GM21423 (cell line): ENCODE data around the gene TMEM92.

Experiments
- ATAC-seq: cut with Tn5 transposase; IDR thresholded peaks from one replicate; pipeline ENCODE4 v1.9.1; 2021; ENCODE audit warnings: mild to moderate bottlenecking, moderate library complexity; ENCODE audit not compliant: unreplicated experiment

Gene TMEM92

GRCh38 chr17:50274142-50274896 is at the start of gene TMEM92:
Gene TMEM92 (plus strand): TSS chr17:50274466. CDS start chr17:50274502, 36 bp downstream.
- ATAC-seq, result no peak

DNA sequence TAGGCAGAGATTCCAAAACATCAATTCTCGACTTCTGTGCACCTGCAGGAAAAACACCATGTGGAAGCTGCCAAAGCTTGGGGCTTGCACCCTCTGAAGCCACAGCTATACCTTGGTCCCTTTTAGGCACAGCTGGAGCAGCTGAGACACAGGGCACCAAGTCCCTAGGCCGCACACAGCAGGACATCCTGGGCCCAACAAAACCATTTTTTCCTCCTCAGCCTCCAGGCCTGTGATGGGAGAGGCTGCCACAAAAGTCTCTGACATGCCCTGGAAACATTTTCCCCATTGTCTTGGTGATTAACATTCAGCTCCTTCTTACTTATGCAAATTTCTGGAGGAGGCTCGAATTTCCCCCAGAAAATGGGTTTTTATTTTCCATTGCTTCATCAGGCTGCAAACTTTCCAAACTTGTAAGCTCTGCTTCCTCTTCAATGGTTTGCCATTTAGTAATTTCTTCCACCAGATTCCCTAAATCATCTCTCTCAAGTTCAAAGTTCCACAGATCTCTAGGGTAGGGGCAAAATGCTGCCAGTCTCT is 48.5 kb upstream of the TMEM92 start:
- ATAC-seq, result no peak

GRCh38 chr17:50234581-50234980 is 39.7 kb upstream of the TMEM92 start:
- ATAC-seq, result no peak

- ATAC-seq, result no peak
Observed at GRCh38 chr17:50237901-50238300, 36.4 kb upstream of the TMEM92 start.

- ATAC-seq, result no peak
Observed at GRCh38 chr17:50238601-50239280, 35.5 kb upstream of the TMEM92 start.

GRCh38 chr17:50239937-50240336 is 34.3 kb upstream of the TMEM92 start:
- ATAC-seq, result no peak

DNA sequence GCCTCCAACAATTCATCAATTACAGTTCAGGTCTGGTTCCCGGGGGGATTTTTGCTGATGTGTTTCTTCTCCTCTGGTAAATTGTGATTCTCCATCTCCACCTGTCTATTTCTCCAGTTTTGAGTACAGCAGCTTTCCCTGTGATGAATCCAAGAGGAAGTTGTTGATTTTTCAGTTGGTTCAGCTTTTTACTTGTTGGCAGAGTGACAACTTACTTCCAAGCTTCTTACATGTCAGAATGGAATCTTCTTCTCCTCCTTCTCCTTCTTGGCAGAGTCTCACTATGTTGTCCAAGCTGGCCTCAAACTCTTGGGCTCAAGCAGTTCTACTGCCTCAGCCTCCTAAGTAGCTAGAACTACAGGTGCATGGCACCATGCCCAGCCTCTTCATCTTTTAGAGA is 33.4 kb upstream of the TMEM92 start:
- ATAC-seq, result no peak

GRCh38 chr17:50241431-50241830 is 32.8 kb upstream of the TMEM92 start:
- no peak for ATAC-seq

DNA sequence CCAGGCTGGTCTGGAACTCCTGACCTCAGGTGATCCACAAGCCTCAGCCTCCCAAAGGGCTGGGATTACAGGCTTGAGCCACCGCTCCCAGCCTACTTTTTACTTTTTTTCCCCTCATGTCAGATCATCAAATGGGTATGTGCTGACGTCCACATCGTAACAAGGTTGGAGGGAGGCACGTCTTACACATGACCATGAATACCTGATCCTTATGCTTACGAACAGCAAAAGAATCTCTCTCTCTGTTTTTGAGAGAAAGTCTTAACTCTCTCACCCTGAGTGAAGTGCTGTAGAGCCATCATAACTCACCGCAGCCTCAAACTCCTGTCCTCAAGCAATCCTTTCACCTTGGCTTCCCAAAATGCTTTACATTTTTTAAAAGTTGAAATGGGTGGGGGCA is 29.5 kb upstream of the TMEM92 start:
- no peak for ATAC-seq

GRCh38 chr17:50248255-50248654 is 26.0 kb upstream of the TMEM92 start:
- ATAC-seq, result no peak

- no peak for ATAC-seq
Observed at GRCh38 chr17:50252781-50253180, 21.5 kb upstream of the TMEM92 start.

GRCh38 chr17:50255766-50256635 is 18.3 kb upstream of the TMEM92 start:
- no peak for ATAC-seq

DNA sequence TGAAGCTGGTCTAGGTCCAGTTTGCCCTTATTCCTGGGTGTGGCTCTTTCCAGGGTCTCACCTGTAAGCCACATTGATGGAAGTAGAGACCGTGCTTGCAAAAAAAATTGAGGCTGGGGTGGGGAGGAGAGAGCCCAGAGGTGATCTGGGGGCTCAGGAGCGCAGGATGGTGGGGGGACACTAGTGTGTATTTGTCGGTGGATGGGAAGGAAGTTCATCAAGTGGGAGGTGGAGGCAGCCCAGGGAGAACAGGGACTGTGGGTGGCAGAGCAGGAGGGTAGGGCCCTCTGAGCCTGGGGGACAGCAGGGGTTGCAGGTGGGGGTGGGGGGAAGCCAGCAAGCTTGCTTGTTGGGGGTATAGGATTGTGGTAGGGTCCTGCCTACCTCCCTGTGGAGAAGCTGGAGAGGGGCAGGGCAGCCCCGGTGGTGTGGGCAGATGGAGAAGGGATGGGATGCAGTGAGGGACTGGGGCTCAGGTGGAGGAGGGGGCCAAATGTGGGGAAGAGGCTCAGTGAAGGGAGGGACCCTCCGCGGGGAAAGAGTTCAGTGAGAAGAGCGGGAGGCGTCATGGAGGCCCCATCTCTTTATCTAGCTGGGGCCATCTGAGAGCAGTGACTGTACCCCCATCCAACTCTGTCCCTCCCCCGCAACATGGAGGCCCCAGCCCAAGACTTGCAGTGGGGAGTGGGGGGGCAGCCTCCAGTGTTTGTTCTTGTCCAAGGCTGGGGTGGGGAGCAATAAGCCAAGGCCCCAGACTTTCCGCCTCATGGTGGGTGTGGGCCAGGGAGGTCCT is 17.2 kb upstream of the TMEM92 start:
- no peak for ATAC-seq

GRCh38 chr17:50257676-50258224 is 16.5 kb upstream of the TMEM92 start:
- no peak for ATAC-seq

GRCh38 chr17:50258647-50259476 is 15.4 kb upstream of the TMEM92 start:
- ATAC-seq, result no peak

DNA sequence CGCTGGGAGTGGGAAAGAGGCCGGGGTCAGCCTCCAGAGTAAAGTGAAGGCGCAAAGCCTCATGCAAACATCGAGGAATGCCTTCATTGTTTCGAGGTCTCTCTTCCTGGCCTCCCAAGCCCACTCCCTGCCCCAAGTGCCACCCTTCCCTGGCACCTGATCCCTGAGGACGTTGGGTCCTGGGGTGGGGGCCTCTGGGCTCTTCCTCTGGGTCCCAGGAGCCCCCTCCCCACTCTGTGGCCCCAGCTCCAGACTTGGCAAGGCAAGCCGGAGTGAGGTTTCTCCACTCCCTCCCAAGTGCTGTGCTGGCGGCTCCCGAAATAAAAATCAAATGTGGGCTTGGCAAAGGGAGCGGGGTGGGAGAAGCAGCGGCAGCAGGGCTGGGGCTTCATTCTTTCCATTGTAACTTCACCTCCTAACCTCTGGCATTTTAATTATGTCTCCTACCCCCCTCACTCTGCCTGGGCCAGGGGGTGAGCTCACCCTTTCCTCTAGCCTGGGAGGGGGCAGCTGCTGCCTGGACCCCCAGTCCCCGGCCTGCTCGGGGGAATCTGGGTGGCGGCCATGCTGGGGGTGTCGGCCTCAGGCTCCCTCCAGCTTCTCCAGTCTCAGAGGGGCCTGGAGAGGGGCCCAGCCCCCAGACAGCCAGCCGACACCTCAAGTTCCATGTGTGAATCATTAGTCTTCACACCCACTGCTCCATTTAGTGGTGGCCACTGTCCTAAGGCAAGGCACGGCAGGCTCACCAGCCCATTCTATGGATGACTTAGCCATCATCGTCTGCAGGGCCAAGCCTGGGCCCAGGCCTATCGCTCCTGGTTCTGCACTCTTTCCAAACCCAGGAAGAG is 14.6 kb upstream of the TMEM92 start:
- ATAC-seq, result no peak

- ATAC-seq, result no peak
Observed at GRCh38 chr17:50260501-50260911, 13.8 kb upstream of the TMEM92 start.
